Psoas muscle (tissue), 8 donors: Measurements from ENCODE around the gene MED25. TPM values are rescaled to one million over a fixed set of nuclear protein-coding genes. Genes with fewer than 3 reads are reported as not detected.

Experiments
- ATAC-seq, 4 donors: fragments of 200-7000 bp; cut with Tn5 transposase; one replicate each; pipeline ENCODE4 v1.9.1; 2020; ENCODE audit warnings: moderate library complexity in 3 of 4, mild to moderate bottlenecking in 2 of 4
- DNase-seq, 2 donors: peaks; one replicate each; pipeline ENCODE4 v3.0.0-alpha.2; 2020
- H3K27ac ChIP-seq: fragments of 200-600 bp; one replicate; pipeline ENCODE4 v1.8.0; 2022
- H3K27me3 ChIP-seq, 3 donors: fragments of 200-600 bp in 1 of 3; one replicate each; pipeline versions ENCODE4 v1.6.1 to v1.8.0; 2013 to 2022; ENCODE audit warnings: low read length in 2 of 3, mild to moderate bottlenecking in 2 of 3, moderate library complexity in 1 of 3; ENCODE audit not compliant: insufficient read depth in 3 of 3
- H3K36me3 ChIP-seq, 2 donors: fragments of 200-600 bp in 1 of 2; one replicate each; pipeline versions ENCODE4 v1.6.1 to v1.8.0; 2013 to 2022; ENCODE audit warnings: low read depth in 1 of 2, mild to moderate bottlenecking in 1 of 2, moderate library complexity in 1 of 2; ENCODE audit not compliant: insufficient read depth in 1 of 2
- H3K4me1 ChIP-seq: fragments of 200-600 bp; one replicate; pipeline ENCODE4 v1.8.0; 2022
- H3K4me3 ChIP-seq: fragments of 200-600 bp; one replicate; pipeline ENCODE4 v1.8.0; 2022; ENCODE audit warnings: mild to moderate bottlenecking
- H3K9me3 ChIP-seq: fragments of 200-600 bp; one replicate; pipeline ENCODE4 v1.8.0; 2022
- CTCF ChIP-seq: fragments of 200-600 bp; IDR thresholded peaks from one replicate; pipeline ENCODE4 v1.8.0; 2022; ENCODE audit warnings: antibody characterized with exemption
- WGBS, 3 donors: extraction: QIAGEN DNeasy Blood & Tissue Kit; methylation state at CpG; one replicate each; pipeline versions ENCODE4 v1.1.6 to v1.1.7; 2013; 5-methylcytosine and 5-hydroxymethylcytosine counted together
- intact Hi-C, 2 donors: fragments of 100-400 bp; cut with DNase I; formaldehyde crosslinking; loops; one replicate each; pipeline versions ENCODE4 v1.11.0 to v1.14.2; 2022
- polyA plus RNA-seq, 3 donors: library from polyadenylated mRNA; stranded (reverse); fragments of 200-250 nt; gene quantifications; one replicate each; pipeline ENCODE4 v1.2.3, GENCODE V29; 2013
- total RNA-seq, 4 donors: library from RNA; stranded (reverse); fragmentation: NEBNext Ultra II Directional in 2 of 4; extraction: Animal tissue kit (Norgen Biotek cat#: 25700) in 2 of 4; gene quantifications; one replicate each; pipeline versions ENCODE4 v1.2.1 to v1.2.4, GENCODE V29; 2021 to 2023
- donor health status: healthy with polysubstance abuse.
- donor health status: DM: no; HTN: no; CAD: no; lungs with moderate emphysema.
- donor health status: Bipolar disorder and iron deficiency.
- donor health status: healthy.
- donor health status: DM: yes; HTN: yes; CAD: no.
- donor health status: DM: no; HTN: no; CAD: no.
- donor health status: DM: no; HTN: no; CAD: no.
- donor health status: DM: yes; HTN: yes; CAD: no.

MED25 gene
- total and polyA plus RNA-seq, 7 donors: 24.5 to 125 (median 76.8) TPM

GRCh38 chr19:49786376-49786820, 31.7 kb upstream of the MED25 start:
- H3K27me3 ChIP-seq: no peaks in the 10 kb centered on the region
- TF ChIP-seq CTCF: no peak
- no peak overlapping the region for H3K4me3 ChIP-seq
- peak in 3 of 4 donors; percentile 40 to 77 (median 57) for ATAC-seq
- H3K4me1 ChIP-seq: no peaks in the 10 kb centered on the region
- WGBS, 3 donors: 52 to 69% (median 60%) methylated on average over 9 of the region's 9 CpGs
- peaks cover 3 to 66% of the 10 kb centered on the region in 2 donors for H3K36me3 ChIP-seq
- intact Hi-C loops: no loop called here
- no peaks in the 10 kb centered on the region for H3K9me3 ChIP-seq
- H3K27ac ChIP-seq: no peak overlapping the region
- no peak for DNase-seq

- DNase-seq (no peak), ATAC-seq (no peak)
- no peak for TF ChIP-seq CTCF
- no peaks in the 10 kb centered on the region for H3K4me1 ChIP-seq
- peaks cover 3 to 69% of the 10 kb centered on the region in 2 donors for H3K36me3 ChIP-seq
- H3K27ac ChIP-seq: no peak overlapping the region
- intact Hi-C loops: no loop called here
- WGBS, 3 donors: 93 to 95% (median 95%) methylated on average over 5 of the region's 5 CpGs
- no peak overlapping the region for H3K4me3 ChIP-seq
- H3K9me3 ChIP-seq: no peaks in the 10 kb centered on the region
- no peaks in the 10 kb centered on the region for H3K27me3 ChIP-seq
Measured at GRCh38 chr19:49787746-49788145, 30.3 kb upstream of the MED25 start.

GRCh38 chr19:49788857-49789256, 29.2 kb upstream of the MED25 start:
- Histone ChIP-seq H3K4me3 (no peak overlapping the region), H3K9me3 (no peaks in the 10 kb centered on the region), H3K36me3 (peaks cover 3 to 69% of the 10 kb centered on the region in 2 donors), H3K27ac (no peak overlapping the region), H3K4me1 (no peaks in the 10 kb centered on the region), H3K27me3 (no peaks in the 10 kb centered on the region)
- intact Hi-C loops: no loop called here
- no peak for DNase-seq
- TF ChIP-seq CTCF: no peak
- 81 to 85% (median 81%) methylated on average over 10 of the region's 10 CpGs for WGBS, 3 donors
- no peak for ATAC-seq

- no peaks in the 10 kb centered on the region for H3K27me3 ChIP-seq
- DNase-seq (peak; percentile 41 to 59), ATAC-seq (no peak)
- no peaks in the 10 kb centered on the region for H3K4me1 ChIP-seq
- H3K9me3 ChIP-seq: no peaks in the 10 kb centered on the region
- WGBS, 3 donors: 56 to 68% (median 61%) methylated on average over 9 of the region's 9 CpGs
- H3K4me3 ChIP-seq: no peak overlapping the region
- peaks cover 3 to 73% of the 10 kb centered on the region in 2 donors for H3K36me3 ChIP-seq
- intact Hi-C loops: no loop called here
- H3K27ac ChIP-seq: no peak overlapping the region
- no peak for TF ChIP-seq CTCF
Measured at GRCh38 chr19:49790866-49791265, 27.2 kb upstream of the MED25 start.

- no peaks in the 10 kb centered on the region for H3K9me3 ChIP-seq
- H3K27ac ChIP-seq: no peak overlapping the region
- no peaks in the 10 kb centered on the region for H3K4me1 ChIP-seq
- 95 to 96% (median 96%) methylated on average over 12 to 26 of the region's 26 CpGs for WGBS, 3 donors
- no peaks in the 10 kb centered on the region for H3K27me3 ChIP-seq
- no peak for TF ChIP-seq CTCF
- no peak overlapping the region for H3K4me3 ChIP-seq
- peaks cover 3 to 82% of the 10 kb centered on the region in 2 donors for H3K36me3 ChIP-seq
- ATAC-seq: no peak
- intact Hi-C loops: no loop called here
- DNase-seq: no peak
Measured at GRCh38 chr19:49791776-49792445, 26.2 kb upstream of the MED25 start.
